ENCODE measurements around the gene SORBS2. TPM values are rescaled to one million over a fixed set of nuclear protein-coding genes. Genes with fewer than 3 reads are reported as not detected.

The SORBS2 gene
- total RNA-seq, 1 experiment from 2014 or later: 9.7 TPM

DNA sequence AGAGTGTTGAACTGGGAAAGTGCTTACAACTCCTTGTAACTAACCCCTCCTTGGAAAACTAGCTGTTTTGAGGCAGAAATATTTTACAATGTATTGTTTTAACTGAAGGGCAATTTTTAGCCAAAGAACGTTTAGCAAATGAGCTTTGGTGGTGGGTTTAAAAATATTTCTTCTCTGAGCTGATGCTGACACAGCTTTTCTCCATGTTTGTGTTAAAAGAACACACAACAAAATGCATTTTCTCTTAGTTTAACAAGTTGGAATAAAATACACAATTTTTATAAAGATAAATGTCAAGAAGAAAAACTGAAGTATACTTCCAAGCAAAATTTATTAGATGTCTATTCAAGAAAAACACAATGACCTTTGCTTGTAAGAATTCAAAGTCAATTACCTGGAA is 226.8 kb downstream of the SORBS2 start:
- H4K5ac ChIP-seq (ENCODE audit: insufficient read length, low read depth, low read length): no peak overlapping the region
- no peak overlapping the region for H4K8ac ChIP-seq (replicated peaks; ENCODE audit: insufficient read length, low read depth, low read length)
- no peak overlapping the region for H3K4me2 ChIP-seq (ENCODE audit: insufficient read depth, insufficient read length, low read length)
- H3K4me1 ChIP-seq (ENCODE audit: insufficient read depth, low read length): peaks cover 6% of the 10 kb centered on the region; the same call in 1 of the 2 replicates
- no peak overlapping the region for H2BK12ac ChIP-seq (ENCODE audit: insufficient read length, low read depth, low read length)
- H3K9me3 Mint-ChIP-seq: no peaks in the 10 kb centered on the region; a peak in 1 of 5 replicates
- H2AK5ac ChIP-seq (ENCODE audit: insufficient read length, low read length): no peak overlapping the region
- no peak overlapping the region for H3T11ph ChIP-seq (ENCODE audit: low read length)
- no peaks in the 10 kb centered on the region for H3K79me2 ChIP-seq (ENCODE audit: insufficient read depth, low read length)
- H3K27ac Mint-ChIP-seq: no peak overlapping the region; a peak in 2 of 7 replicates
- H2BK20ac ChIP-seq (ENCODE audit: low read depth, low read length, poor library complexity, severe bottlenecking): no peak overlapping the region
- no peak overlapping the region for H3K4me3 Mint-ChIP-seq
- peaks cover 3% of the 10 kb centered on the region for H3K23me2 ChIP-seq (ENCODE audit: insufficient read length, low read depth, low read length, poor library complexity, severe bottlenecking)
- DNase-seq: no peak
- WGBS (ENCODE audit: extremely low coverage, insufficient read length, low lambda C conversion rate): no CpG with 5 or more reads among the region's 1 CpG
- no peak overlapping the region for H3K56ac ChIP-seq (ENCODE audit: insufficient read length, low read depth, low read length)
- no peaks in the 10 kb centered on the region for H3K79me1 ChIP-seq (ENCODE audit: insufficient read depth, low read depth, low read length, poor library complexity, severe bottlenecking)
- H3K27me3 ChIP-seq (ENCODE audit: insufficient read depth, low read length): no peaks in the 10 kb centered on the region
- H2BK15ac ChIP-seq (ENCODE audit: low read depth, low read length): no peak overlapping the region
- H3K27me3 Mint-ChIP-seq (ENCODE audit: low read depth): peaks cover 17% of the 10 kb centered on the region
- peaks cover 62 to 69% of the 10 kb centered on the region in 2 experiments for H3K4me1 Mint-ChIP-seq
- H3K9ac ChIP-seq (ENCODE audit: extremely low read depth, insufficient read length, low read length): no peak overlapping the region
- H3K27ac ChIP-seq (ENCODE audit: insufficient read length, low read depth, low read length): no peak overlapping the region
- H3K4ac ChIP-seq (ENCODE audit: low read depth, low read length): no peak overlapping the region
- H2AFZ ChIP-seq (ENCODE audit: low read length): no peak overlapping the region
- no peaks in the 10 kb centered on the region for H3K9me3 ChIP-seq (ENCODE audit: control insufficient read depth, low read depth, low read length)
- no peak overlapping the region for H3K14ac ChIP-seq (ENCODE audit: insufficient read depth, low read length)
- no peak overlapping the region for H2BK5ac ChIP-seq (ENCODE audit: insufficient read length, low read length)
- no peak overlapping the region for H3K18ac ChIP-seq (ENCODE audit: insufficient read length, low read depth, low read length)
- no peaks in the 10 kb centered on the region; a peak in 1 of 7 replicates for H3K36me3 Mint-ChIP-seq (ENCODE audit: insufficient read depth in 1 of 3, low read depth in 3 of 3)
- TF ChIP-seq, protein P1, sequence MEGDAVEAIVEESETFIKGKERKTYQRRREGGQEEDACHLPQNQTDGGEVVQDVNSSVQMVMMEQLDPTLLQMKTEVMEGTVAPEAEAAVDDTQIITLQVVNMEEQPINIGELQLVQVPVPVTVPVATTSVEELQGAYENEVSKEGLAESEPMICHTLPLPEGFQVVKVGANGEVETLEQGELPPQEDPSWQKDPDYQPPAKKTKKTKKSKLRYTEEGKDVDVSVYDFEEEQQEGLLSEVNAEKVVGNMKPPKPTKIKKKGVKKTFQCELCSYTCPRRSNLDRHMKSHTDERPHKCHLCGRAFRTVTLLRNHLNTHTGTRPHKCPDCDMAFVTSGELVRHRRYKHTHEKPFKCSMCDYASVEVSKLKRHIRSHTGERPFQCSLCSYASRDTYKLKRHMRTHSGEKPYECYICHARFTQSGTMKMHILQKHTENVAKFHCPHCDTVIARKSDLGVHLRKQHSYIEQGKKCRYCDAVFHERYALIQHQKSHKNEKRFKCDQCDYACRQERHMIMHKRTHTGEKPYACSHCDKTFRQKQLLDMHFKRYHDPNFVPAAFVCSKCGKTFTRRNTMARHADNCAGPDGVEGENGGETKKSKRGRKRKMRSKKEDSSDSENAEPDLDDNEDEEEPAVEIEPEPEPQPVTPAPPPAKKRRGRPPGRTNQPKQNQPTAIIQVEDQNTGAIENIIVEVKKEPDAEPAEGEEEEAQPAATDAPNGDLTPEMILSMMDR (conservative IDR thresholded peaks at IDR 0.05): no peak
- no peaks in the 10 kb centered on the region for H4K20me1 ChIP-seq (ENCODE audit: control insufficient read depth, insufficient read depth, insufficient read length)
- H4K91ac ChIP-seq (ENCODE audit: insufficient read length, low read depth, low read length): no peak overlapping the region
- no peak overlapping the region for H2BK120ac ChIP-seq (ENCODE audit: low read depth, low read length, poor library complexity, severe bottlenecking)
- no peak overlapping the region for H3K23ac ChIP-seq (ENCODE audit: insufficient read length, low read depth, low read length)
